Left hindlimb (tissue), 1 donor: ENCODE results near the gene C6orf118.

Experiments
- DNase-seq: peaks from one replicate; pipeline ENCODE4 v3.0.0-alpha.2; 2018

Gene C6orf118

GRCh38 chr6:165243801-165244200 lies 65.6 kb downstream of the C6orf118 start:
- no peak for DNase-seq

GRCh38 chr6:165236326-165236725 lies 73.1 kb downstream of the C6orf118 start:
- DNase-seq, result no peak

GRCh38 chr6:165232731-165233488 lies 76.5 kb downstream of the C6orf118 start:
- no peak for DNase-seq

GRCh38 chr6:165231581-165232561 lies 77.5 kb downstream of the C6orf118 start:
- DNase-seq, result no peak

- no peak for DNase-seq
These were observed 78.2 kb downstream of the C6orf118 start for GRCh38 chr6:165231177-165231576.
